GOT3 (cell line): ENCODE measurements around the gene KY.

Source experiments
- DNase-seq: peaks from one replicate; lab custom pipeline; 2025; ENCODE audit warnings: mixed read lengths; lab: John Stamatoyannopoulos, UW

KY gene

GRCh38 chr3:134619884-134620445 is 30.9 kb downstream of the KY start:
- no peak for DNase-seq

GRCh38 chr3:134619301-134619615 is 31.6 kb downstream of the KY start:
- DNase-seq: no peak

- DNase-seq: no peak
Observed at GRCh38 chr3:134618478-134619300, 32.1 kb downstream of the KY start.

GRCh38 chr3:134617608-134618477 is 33.0 kb downstream of the KY start:
- DNase-seq: no peak

- DNase-seq: no peak
Observed at GRCh38 chr3:134615743-134616142, 35.1 kb downstream of the KY start.

GRCh38 chr3:134614955-134615354 is 35.9 kb downstream of the KY start:
- no peak for DNase-seq

GRCh38 chr3:134613006-134613520 is 37.8 kb downstream of the KY start:
- no peak for DNase-seq

- no peak for DNase-seq
Observed at GRCh38 chr3:134611516-134611915, 39.3 kb downstream of the KY start.

- no peak for DNase-seq
Observed at GRCh38 chr3:134610432-134611385, 40.1 kb downstream of the KY start.

- DNase-seq: no peak
Observed at GRCh38 chr3:134609821-134610431, 40.9 kb downstream of the KY start.

- DNase-seq: no peak
Observed at GRCh38 chr3:134608771-134609435, 41.9 kb downstream of the KY start.

- DNase-seq: no peak
Observed at GRCh38 chr3:134608023-134608770, 42.6 kb downstream of the KY start.

GRCh38 chr3:134607054-134608022 is 43.5 kb downstream of the KY start:
- no peak for DNase-seq

GRCh38 chr3:134606033-134607025 is 44.5 kb downstream of the KY start:
- no peak for DNase-seq

- DNase-seq: no peak
Observed at GRCh38 chr3:134605556-134605955, 45.3 kb downstream of the KY start.

- no peak for DNase-seq
Observed at GRCh38 chr3:134603956-134604355, 46.9 kb downstream of the KY start.

- DNase-seq: no peak
Observed at GRCh38 chr3:134603480-134603879, 47.3 kb downstream of the KY start.
